Activated CD4-positive, alpha-beta T cell treated with anti-CD3 and anti-CD28 coated beads for 36 hours (primary cell): ENCODE data around the gene STK40. TPM values are rescaled to one million over a fixed set of nuclear protein-coding genes. Genes with fewer than 3 reads are reported as not detected.

Source experiments
- ATAC-seq: fragments of 200-7000 bp; cut with Tn5 transposase; one replicate; pipeline ENCODE4 v1.10.0; 2021; ENCODE audit warnings: mild to moderate bottlenecking, moderate library complexity
- CTCF ChIA-PET: fragments of 350-600 bp; sonication (Branson Sonifier 250); formaldehyde crosslinking; loops from one replicate; lab custom pipeline; 2021; ENCODE audit warnings: antibody characterized with exemption; lab: Charles Lee
- POLR2A ChIA-PET: fragments of 350-600 bp; sonication (Branson Sonifier 250); formaldehyde crosslinking; loops from one replicate; lab custom pipeline; 2021; ENCODE audit warnings: antibody characterized with exemption, inconsistent platforms; lab: Charles Lee
- DNase-seq: peaks from one replicate; pipeline ENCODE4 v3.0.0-alpha.2; 2020
- H3K27ac Mint-ChIP-seq: one replicate; pipeline ENCODE4 v1.8.0; 2021; ENCODE audit warnings: mixed read lengths
- H3K27me3 Mint-ChIP-seq: one replicate; pipeline ENCODE4 v1.8.0; 2021; ENCODE audit warnings: mixed read lengths
- H3K36me3 Mint-ChIP-seq: one replicate; pipeline ENCODE4 v1.8.0; 2021; ENCODE audit warnings: low read depth, mixed read lengths
- H3K4me1 Mint-ChIP-seq: one replicate; pipeline ENCODE4 v1.8.0; 2021; ENCODE audit warnings: mixed read lengths
- H3K4me3 Mint-ChIP-seq: one replicate; pipeline ENCODE4 v1.8.0; 2021; ENCODE audit warnings: mild to moderate bottlenecking, moderate library complexity, mixed read lengths
- H3K9me3 Mint-ChIP-seq: one replicate; pipeline ENCODE4 v1.8.0; 2021; ENCODE audit warnings: low read depth, mixed read lengths
- intact Hi-C, 2 experiments: fragments of 100-400 bp; cut with DNase I in 1 of 2; cut with micrococcal nuclease in 1 of 2; formaldehyde crosslinking; loops; one replicate each; pipeline versions ENCODE4 v1.14.2 to v1.15.1; 2022 to 2024; cut with DNase I, micrococcal nuclease
- total RNA-seq, 2 experiments: library from RNA; stranded (reverse); gene quantifications; one replicate each; pipeline ENCODE4 v1.2.3, GENCODE V29; 2021

The STK40 gene
- 10 to 100 TPM; 38.8 to 51.3 TPM for total RNA-seq

- Mint-ChIP-seq H3K9me3 (no peaks in the 10 kb centered on the region), H3K4me3 (peak within 1 kb of the TSS; percentile 81), H3K36me3 (peaks cover 14% of the 10 kb centered on the region), H3K4me1 (peaks cover 58% of the 10 kb centered on the region), H3K27ac (peak within 1 kb of the TSS; percentile 100), H3K27me3 (no peaks in the 10 kb centered on the region)
- POLR2A ChIA-PET, result interaction anchor here (0.6 to 1.7 kb wide), 13 partner anchors 12 to 820 kb away, joined by 3 to 24 read pairs (median 4); partner anchors contain the start of genes AGO3, LSM10, MRPS15 and TRAPPC3
- DNase-seq (peak; percentile 99), ATAC-seq (peak; percentile 88)
- CTCF ChIA-PET, result interaction anchor here (0.6 to 2.2 kb wide), 8 partner anchors 12 to 85 kb away, joined by 3 to 15 read pairs (median 6); partner anchors contain the start of gene LSM10
- intact Hi-C loops, result loop anchor here (1.0 to 10.0 kb wide), 18 partner anchors 12 to 1627 kb away; partner anchors contain the start of genes LSM10 (in 2 of the 2), MRPS15 (in 2 of the 2), THRAP3 (in 2 of the 2) and TRAPPC3 (in 2 of the 2)
These were observed at the start of gene STK40 for GRCh38 chr1:36385410-36386264. STK40 (minus strand) TSS chr1:36385924; CDS start chr1:36361332, 24,592 bp downstream.

DNA sequence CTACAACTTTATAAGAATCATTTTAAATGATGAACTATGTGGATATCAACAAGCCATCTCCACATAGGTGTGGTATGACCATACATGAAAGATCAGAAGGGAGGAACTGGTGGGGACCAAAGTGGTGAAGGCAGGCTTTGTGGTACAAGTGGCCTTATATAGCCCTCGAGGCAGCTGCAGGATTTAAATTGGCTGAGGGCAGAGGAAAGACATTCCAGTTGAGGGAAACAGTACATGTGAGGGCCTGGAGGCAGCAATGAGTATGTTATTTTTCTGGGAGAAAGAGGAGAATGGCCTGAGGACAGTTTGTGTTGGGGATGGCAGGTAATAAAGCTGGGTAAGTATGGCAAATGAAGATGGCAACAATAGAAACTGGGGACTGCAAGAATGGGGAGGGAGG is 47.4 kb upstream of the STK40 start:
- Mint-ChIP-seq H3K27ac (no peak overlapping the region), H3K36me3 (no peaks in the 10 kb centered on the region), H3K27me3 (no peaks in the 10 kb centered on the region), H3K4me1 (no peaks in the 10 kb centered on the region), H3K9me3 (no peaks in the 10 kb centered on the region), H3K4me3 (no peak overlapping the region)
- CTCF ChIA-PET, result no interaction called here
- DNase-seq (no peak), ATAC-seq (no peak)
- POLR2A ChIA-PET, result no interaction called here
- intact Hi-C loops, result no loop called here

DNA sequence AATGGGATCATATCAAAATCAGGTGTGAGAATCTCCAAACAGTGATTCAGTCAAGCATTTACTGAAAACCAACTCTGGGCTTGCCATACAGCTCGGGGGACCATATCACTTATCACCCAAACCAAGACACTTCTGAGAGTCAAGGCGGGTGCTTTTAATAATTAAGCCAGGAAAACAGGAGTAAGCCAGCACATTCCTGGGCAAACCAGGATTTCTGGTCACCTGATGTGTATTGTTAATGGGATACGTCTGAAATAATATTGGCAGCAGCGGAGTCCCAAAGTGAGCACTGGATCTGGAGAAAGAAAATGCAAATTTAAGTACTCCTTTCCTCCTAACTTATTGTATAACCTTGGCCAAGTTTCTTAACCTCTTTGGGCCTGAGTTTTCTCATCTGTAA is 46.9 kb upstream of the STK40 start:
- Mint-ChIP-seq H3K4me3 (no peak overlapping the region), H3K27ac (no peak overlapping the region), H3K27me3 (no peaks in the 10 kb centered on the region), H3K4me1 (no peaks in the 10 kb centered on the region), H3K36me3 (no peaks in the 10 kb centered on the region), H3K9me3 (no peaks in the 10 kb centered on the region)
- DNase-seq, result no peak
- intact Hi-C loops, result no loop called here
- ChIA-PET POLR2A (no interaction called here), CTCF (no interaction called here)
- no peak for ATAC-seq

DNA sequence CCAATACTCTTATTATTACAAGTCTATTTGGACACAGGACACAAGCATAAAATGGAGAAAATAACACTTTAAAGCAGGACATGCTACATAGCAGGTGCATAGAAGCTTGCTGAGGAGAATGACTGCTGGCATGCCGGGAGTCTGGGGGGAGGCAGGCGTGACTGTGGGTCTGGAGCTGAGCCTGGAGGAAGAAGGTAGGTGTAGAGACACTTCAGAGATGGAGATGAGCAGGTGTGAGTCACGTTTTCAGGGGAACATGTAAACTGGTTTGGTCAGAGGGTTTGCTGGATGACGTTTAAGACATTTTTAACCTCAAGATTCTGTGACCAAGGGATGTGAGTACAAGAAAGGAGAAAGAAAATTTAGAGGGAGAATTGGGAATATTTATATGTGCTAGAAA is 40.1 kb upstream of the STK40 start:
- POLR2A ChIA-PET, result no interaction called here
- no peak overlapping the region for H3K27ac Mint-ChIP-seq
- H3K4me1 Mint-ChIP-seq, result peaks cover 11% of the 10 kb centered on the region
- peak; percentile 66 for ATAC-seq
- H3K36me3 Mint-ChIP-seq, result no peaks in the 10 kb centered on the region
- H3K4me3 Mint-ChIP-seq, result no peak overlapping the region
- H3K27me3 Mint-ChIP-seq, result no peaks in the 10 kb centered on the region
- CTCF ChIA-PET, result interaction anchor here (0.5 to 5.1 kb wide), 5 partner anchors 21 to 141 kb away, joined by 3 to 45 read pairs (median 3); no protein-coding TSS in a partner anchor
- H3K9me3 Mint-ChIP-seq, result no peaks in the 10 kb centered on the region
- DNase-seq, result no peak
- intact Hi-C loops, result no loop called here

DNA sequence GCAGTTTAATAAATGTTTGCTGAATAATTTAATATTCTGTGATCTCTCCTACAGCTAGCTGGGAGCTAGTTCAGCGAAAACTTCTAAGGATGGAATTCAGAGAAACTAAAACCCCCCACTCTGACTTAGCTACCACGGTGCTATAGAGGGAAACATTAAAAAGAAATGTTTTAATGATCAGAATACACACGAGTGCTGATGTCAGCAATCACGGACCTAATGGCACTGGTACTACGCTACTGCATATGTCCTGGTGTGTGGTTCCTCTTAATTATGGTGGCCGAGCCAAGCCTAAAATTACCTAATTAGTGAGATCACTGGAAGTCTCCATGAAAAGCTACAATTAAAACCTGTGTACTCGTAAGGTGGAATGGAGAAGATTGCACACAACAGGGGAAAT is 35.9 kb upstream of the STK40 start:
- no peak for DNase-seq
- Mint-ChIP-seq H3K9me3 (no peaks in the 10 kb centered on the region), H3K27me3 (no peaks in the 10 kb centered on the region), H3K27ac (no peak overlapping the region), H3K36me3 (no peaks in the 10 kb centered on the region), H3K4me1 (peaks cover 22% of the 10 kb centered on the region), H3K4me3 (no peak overlapping the region)
- ChIA-PET CTCF (interaction anchor here (0.6 to 5.1 kb wide), 14 partner anchors 9 to 321 kb away, joined by 3 to 45 read pairs (median 3); partner anchors contain the start of gene TRAPPC3), POLR2A (no interaction called here)
- intact Hi-C loops, result loop anchor here (1.0 to 2.0 kb wide), 4 partner anchors 53 to 322 kb away; partner anchors contain the start of gene TRAPPC3 (in 1 of the 2)
- no peak for ATAC-seq

DNA sequence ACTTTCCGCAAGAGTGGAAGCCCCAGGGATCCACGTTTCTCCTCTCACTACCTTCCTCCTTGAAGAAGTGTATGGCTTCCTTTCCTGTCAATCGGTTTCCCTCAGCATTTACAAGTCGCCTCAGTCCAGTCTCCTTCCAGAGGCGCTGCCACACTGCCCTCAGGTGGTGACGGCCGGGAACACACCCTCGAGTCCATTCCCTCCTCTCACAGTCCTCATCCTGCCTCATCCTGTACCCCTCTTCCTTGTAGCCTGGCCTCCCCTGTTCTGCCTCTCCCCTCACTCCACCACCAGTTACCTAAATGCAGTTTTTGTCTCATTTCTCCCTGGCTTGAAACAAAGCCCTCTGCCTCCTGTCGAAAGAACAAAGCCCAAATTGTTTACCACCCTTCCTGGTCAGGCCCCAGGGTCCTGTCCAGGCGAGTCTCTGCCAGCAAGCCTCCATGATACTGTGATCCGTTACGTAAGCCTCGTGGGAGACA is 35.2 kb upstream of the STK40 start:
- Mint-ChIP-seq H3K27ac (peak overlapping the region; percentile 91), H3K36me3 (no peaks in the 10 kb centered on the region), H3K4me3 (no peak overlapping the region), H3K27me3 (no peaks in the 10 kb centered on the region), H3K9me3 (no peaks in the 10 kb centered on the region), H3K4me1 (peaks cover 17% of the 10 kb centered on the region)
- POLR2A ChIA-PET, result no interaction called here
- peak; percentile 94 for ATAC-seq
- intact Hi-C loops, result loop anchor here (1.0 to 2.0 kb wide), 8 partner anchors 52 to 322 kb away; partner anchors contain the start of gene TRAPPC3 (in 2 of the 2)
- peak; percentile 95 for DNase-seq
- CTCF ChIA-PET, result interaction anchor here (0.8 to 5.1 kb wide), 10 partner anchors 9 to 272 kb away, joined by 3 to 45 read pairs (median 4); partner anchors contain the start of genes STK40 and TRAPPC3

- POLR2A ChIA-PET, result interaction anchor here (0.6 kb wide), 2 partner anchors 51 to 91 kb away, joined by 3 read pairs; no protein-coding TSS in a partner anchor
- ATAC-seq, result no peak
- peak overlapping the region; percentile 91 for H3K27ac Mint-ChIP-seq
- peaks cover 15% of the 10 kb centered on the region for H3K4me1 Mint-ChIP-seq
- no peaks in the 10 kb centered on the region for H3K27me3 Mint-ChIP-seq
- CTCF ChIA-PET, result interaction anchor here (0.6 to 5.1 kb wide), 10 partner anchors 8 to 271 kb away, joined by 3 to 45 read pairs (median 3); partner anchors contain the start of genes SH3D21, STK40 and TRAPPC3
- intact Hi-C loops, result loop anchor here (1.0 to 2.0 kb wide), 7 partner anchors 51 to 272 kb away; partner anchors contain the start of gene TRAPPC3 (in 2 of the 2)
- DNase-seq, result no peak
- no peaks in the 10 kb centered on the region for H3K9me3 Mint-ChIP-seq
- no peaks in the 10 kb centered on the region for H3K36me3 Mint-ChIP-seq
- H3K4me3 Mint-ChIP-seq, result no peak overlapping the region
These were observed 34.7 kb upstream of the STK40 start for GRCh38 chr1:36420409-36420808.

DNA sequence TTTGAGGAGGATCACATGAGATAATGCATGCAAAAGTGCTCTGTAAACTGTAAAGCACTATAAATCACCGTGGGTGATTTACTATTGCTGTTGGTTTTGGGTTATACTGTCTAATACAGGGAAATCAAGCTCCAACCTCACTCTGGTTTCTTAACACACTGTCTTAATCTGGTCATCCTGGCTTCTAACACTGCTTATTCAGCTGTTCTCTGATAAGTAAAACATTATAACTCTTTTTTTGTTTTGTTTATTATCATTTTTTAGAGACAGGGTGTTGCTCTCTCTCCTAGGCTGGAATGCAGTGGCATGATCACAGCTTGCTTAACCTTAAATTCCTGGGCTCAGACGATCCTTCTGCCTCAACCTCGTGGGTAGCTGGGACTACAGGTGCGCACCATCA is 33.8 kb upstream of the STK40 start:
- Mint-ChIP-seq H3K27me3 (no peaks in the 10 kb centered on the region), H3K9me3 (no peaks in the 10 kb centered on the region), H3K4me3 (no peak overlapping the region), H3K4me1 (peaks cover 15% of the 10 kb centered on the region), H3K36me3 (no peaks in the 10 kb centered on the region), H3K27ac (no peak overlapping the region)
- ATAC-seq (no peak), DNase-seq (no peak)
- intact Hi-C loops, result no loop called here
- ChIA-PET POLR2A (interaction anchor here (0.6 kb wide), 2 partner anchors 50 to 90 kb away, joined by 3 read pairs; no protein-coding TSS in a partner anchor), CTCF (interaction anchor here (0.5 to 5.1 kb wide), 14 partner anchors 9 to 260 kb away, joined by 3 to 45 read pairs (median 4); partner anchors contain the start of genes SH3D21 and STK40)

DNA sequence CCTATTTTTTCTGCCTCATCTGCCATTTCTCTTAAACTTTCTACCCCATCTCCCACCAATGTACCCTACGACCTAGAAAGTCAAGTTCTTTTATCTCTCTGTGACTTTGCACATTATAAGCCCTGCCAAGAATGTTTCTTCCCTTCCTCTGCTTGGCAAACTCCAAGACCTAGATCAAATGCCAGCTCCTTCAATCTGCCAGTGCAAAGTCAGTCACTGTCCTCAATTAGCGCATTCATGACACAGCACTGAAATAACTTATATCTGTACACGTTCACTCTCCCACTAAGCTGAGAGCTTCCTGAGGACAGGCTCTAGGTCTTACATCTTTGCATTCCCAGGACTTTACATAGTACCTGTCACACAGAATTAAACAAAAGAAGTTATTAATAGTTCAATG is 33.4 kb upstream of the STK40 start:
- DNase-seq (no peak), ATAC-seq (no peak)
- H3K27me3 Mint-ChIP-seq, result no peaks in the 10 kb centered on the region
- H3K27ac Mint-ChIP-seq, result no peak overlapping the region
- intact Hi-C loops, result no loop called here
- no peaks in the 10 kb centered on the region for H3K9me3 Mint-ChIP-seq
- no peak overlapping the region for H3K4me3 Mint-ChIP-seq
- POLR2A ChIA-PET, result interaction anchor here (0.7 kb wide), 1 partner anchor 108 kb away, joined by 4 read pairs; no protein-coding TSS in a partner anchor
- no peaks in the 10 kb centered on the region for H3K36me3 Mint-ChIP-seq
- peaks cover 15% of the 10 kb centered on the region for H3K4me1 Mint-ChIP-seq
- CTCF ChIA-PET, result interaction anchor here (0.6 to 5.1 kb wide), 11 partner anchors 10 to 113 kb away, joined by 3 to 45 read pairs (median 4); partner anchors contain the start of genes SH3D21 and STK40

DNA sequence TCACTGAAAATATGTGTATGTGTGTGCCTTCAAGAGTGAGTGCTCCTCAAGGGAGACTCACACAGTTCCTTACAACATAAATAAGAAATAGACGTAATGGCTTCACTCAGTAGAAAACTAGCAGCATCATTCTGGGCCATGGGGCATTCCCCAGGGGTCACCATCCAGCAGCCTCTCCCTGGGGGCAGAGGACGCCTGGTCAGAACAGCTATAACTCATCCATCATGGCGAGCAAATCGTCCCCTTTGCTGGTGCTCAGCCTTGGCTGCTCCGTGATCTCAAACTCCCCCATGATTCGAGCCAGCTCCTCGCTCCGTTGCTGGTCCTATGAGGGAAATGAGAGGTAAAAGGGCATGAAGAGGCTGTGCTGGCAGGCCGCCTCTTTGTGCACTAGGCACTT is 32.2 kb upstream of the STK40 start:
- Mint-ChIP-seq H3K36me3 (no peaks in the 10 kb centered on the region), H3K27me3 (no peaks in the 10 kb centered on the region), H3K9me3 (no peaks in the 10 kb centered on the region), H3K27ac (no peak overlapping the region), H3K4me3 (no peak overlapping the region), H3K4me1 (peaks cover 15% of the 10 kb centered on the region)
- ATAC-seq, result no peak
- intact Hi-C loops, result no loop called here
- ChIA-PET POLR2A (no interaction called here), CTCF (interaction anchor here (0.5 to 5.1 kb wide), 4 partner anchors 9 to 1339 kb away, joined by 3 to 45 read pairs (median 4); partner anchors contain the start of gene ZMYM1)
- no peak for DNase-seq
